VCaP (cell line): Measurements from ENCODE around the gene LRRC51.

ENCODE experiments used
- H3K27ac ChIP-seq: fragments of 450-650 bp; 2 replicates; pipeline ENCODE4 v1.5.1; 2017
- TF ChIP-seq, protein P1 (sequence below): fragments of 450-650 bp; conservative IDR thresholded peaks from 2 replicates; pipeline ENCODE4 v1.5.1; 2017; ENCODE audit warnings: mild to moderate bottlenecking, moderate library complexity

LRRC51 gene

DNA sequence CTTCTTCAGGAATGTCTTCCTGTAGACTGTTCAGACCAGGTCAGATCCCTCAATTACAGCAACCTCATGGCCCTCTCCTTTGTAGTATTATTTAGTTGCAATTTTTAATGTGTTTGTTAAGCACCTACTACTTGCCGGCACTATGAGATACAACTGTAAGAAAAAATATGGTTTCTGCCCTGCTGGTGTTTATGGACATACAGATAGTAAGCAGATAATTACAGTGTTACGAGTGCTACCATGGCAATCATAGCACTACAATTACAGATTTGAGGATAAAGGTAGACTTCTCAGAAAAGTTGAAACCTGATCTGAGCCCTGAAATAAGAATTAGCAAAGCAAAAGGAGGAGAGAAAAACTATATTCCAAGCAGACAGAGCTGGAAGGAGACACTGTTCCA lies 2.8 kb downstream of the LRRC51 start:
- TF ChIP-seq, protein P1, sequence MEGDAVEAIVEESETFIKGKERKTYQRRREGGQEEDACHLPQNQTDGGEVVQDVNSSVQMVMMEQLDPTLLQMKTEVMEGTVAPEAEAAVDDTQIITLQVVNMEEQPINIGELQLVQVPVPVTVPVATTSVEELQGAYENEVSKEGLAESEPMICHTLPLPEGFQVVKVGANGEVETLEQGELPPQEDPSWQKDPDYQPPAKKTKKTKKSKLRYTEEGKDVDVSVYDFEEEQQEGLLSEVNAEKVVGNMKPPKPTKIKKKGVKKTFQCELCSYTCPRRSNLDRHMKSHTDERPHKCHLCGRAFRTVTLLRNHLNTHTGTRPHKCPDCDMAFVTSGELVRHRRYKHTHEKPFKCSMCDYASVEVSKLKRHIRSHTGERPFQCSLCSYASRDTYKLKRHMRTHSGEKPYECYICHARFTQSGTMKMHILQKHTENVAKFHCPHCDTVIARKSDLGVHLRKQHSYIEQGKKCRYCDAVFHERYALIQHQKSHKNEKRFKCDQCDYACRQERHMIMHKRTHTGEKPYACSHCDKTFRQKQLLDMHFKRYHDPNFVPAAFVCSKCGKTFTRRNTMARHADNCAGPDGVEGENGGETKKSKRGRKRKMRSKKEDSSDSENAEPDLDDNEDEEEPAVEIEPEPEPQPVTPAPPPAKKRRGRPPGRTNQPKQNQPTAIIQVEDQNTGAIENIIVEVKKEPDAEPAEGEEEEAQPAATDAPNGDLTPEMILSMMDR, result no peak
- H3K27ac ChIP-seq, result peak overlapping the region; percentile 93

DNA sequence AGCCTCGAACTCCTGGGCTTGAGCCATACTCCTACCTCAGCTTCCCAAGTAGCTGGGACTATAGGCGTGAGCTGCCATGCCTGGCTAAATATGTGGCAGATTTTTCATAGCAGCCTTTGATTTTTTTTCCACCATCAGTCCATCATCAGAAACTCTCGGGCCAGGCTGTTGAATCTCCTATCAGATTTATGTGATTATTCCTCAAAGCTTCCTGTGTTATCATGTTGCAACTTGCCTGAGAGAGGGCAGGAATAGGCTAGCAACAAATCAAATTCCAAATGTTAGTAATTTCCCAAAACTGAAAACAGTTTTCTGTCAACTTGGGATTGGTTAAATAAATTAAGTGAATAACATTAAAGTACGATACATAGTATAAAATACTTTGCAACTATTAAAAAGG lies 3.4 kb downstream of the LRRC51 start:
- TF ChIP-seq, protein P1, result no peak
- H3K27ac ChIP-seq, result peak overlapping the region; percentile 93

DNA sequence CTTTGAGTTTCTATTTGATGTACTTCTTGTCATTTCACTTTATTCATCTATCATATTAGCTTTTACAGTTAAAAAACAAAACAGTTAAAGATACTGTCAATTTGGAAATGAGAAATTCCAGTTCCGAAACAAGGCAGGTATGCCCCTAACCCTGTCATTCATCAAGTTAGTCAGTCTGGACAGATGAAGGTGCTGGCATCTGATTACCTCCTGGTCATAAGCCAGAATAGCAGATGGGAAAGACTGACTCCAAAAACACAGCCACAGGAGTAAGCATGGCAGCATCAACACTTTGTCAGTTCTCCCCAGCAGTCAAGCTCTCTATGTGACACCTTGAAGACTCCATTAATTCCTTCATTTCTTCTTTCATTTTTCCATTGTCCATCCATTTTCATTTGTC lies 4.3 kb downstream of the LRRC51 start:
- H3K27ac ChIP-seq, result no peak overlapping the region

DNA sequence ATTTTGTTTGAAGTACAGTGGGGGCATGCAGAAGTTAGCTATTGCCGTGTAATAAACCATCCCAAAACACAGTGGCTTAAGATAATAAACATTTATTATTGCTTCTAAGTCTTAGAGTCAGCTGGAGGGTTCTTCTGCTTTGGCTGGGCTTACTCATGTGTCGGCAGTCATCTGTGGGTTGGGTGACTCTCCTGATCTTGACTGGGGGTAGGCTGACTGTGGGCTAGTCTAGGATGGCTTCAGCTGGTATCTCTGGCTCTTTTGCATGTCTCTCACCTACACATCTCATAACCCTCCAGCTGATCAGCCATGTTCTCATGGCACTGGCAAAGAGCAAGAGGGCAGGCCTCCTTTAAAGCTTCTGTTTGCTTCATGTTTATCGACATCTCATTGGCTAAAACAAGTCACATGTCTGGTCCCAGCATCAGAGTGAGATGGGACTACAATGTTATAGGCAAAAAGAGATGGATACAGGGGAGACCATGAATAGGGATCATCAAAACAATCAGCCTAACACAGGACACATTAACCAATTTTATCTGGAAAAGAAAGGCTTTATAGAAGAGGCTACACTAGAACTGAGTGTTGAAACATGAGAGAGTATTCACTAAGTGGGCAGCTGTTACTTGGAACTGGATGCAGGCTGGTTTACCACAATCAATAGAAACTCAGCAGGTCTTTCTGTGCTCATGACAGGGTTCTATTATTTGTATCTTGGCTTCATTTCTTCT lies 5.1 kb downstream of the LRRC51 start:
- TF ChIP-seq, protein P1, result no peak

More for the DNA sequence above, 4.3 kb downstream of the LRRC51 start:
- TF ChIP-seq, protein P1, result no peak

DNA sequence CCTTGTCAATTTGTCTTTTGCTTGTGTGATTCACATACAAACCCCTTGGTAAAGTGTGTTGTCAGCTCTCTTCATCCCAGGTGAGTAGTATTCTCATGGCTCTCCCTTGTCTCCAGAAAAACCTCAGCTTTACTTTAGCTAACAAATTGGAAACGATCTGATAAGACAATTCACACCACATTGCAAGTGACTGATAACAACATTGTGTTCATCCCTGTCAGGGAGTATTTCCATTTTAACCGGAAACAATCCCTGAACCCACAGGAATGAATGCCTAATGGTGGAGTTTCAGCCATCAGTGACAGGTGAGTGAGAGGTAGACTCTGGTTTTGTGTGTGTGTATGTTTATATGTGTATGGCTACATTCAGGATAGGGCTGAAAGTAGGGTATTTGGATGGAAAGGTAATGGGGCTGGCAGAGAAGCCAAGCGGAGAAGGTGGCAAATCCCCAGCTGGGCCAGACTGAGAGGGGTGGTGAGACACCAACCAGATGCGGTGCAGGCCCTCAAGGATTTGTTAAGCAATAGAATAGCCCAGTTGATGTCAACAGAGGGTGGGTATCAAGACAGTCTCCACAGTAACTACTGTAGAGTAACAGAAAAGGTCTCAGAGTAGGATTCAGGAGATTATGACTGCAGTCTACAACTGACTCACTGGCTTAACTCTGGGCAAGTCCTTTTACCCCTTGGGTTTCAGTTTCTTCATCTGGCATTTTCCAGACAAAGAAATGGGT lies 7.6 kb downstream of the LRRC51 start:
- H3K27ac ChIP-seq, result no peak overlapping the region
- TF ChIP-seq, protein P1, result no peak

More for the DNA sequence above, 5.1 kb downstream of the LRRC51 start:
- H3K27ac ChIP-seq, result no peak overlapping the region

DNA sequence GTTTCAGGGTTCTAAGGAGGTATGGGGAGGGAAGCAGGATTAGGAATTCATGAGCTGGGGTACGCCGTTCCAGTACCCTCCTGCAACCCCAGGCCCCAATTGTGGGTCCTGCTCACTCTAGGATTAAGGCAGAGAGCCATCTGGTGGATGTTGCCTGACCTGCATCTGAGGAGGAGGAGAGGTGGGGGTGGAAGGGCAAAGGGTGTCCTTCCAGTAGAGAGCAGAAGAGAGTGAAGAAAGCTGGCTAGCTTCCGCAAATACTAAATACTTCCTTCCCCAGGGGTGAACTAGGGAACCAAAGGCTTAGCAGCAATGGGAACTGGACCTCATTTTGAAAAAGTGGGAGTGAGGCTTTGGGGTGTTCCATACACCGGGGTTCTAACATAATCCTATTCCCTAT lies 10.6 kb downstream of the LRRC51 start:
- peak overlapping the region; percentile 44 for H3K27ac ChIP-seq
- TF ChIP-seq, protein P1, result peak; percentile 94

DNA sequence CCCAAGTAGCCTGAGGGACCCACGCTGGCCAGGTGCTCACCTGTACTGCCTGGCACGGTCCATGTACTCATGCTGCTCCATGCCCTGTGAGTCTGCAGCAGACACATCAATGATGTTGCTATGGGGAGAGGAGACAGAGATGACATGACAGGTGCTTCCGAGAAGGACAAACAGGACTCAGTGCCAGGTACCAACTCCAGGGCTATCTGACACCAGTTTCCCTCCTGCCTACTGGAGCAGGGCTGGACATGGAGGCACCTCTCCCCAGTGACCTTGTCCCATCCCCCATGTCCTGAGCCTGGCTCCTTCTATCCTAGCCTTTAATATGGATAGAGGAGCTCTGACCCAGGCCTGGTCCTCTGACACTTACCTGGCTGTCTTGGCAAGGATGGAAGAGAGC lies 18.1 kb downstream of the LRRC51 start:
- TF ChIP-seq, protein P1, result no peak
- no peak overlapping the region for H3K27ac ChIP-seq
